Liver (tissue), 9 donors: ENCODE results near the gene MEX3B. TPM values are rescaled to one million over a fixed set of nuclear protein-coding genes. Genes with fewer than 3 reads are reported as not detected.

Experiments used
- DNase-seq: peaks from one replicate; pipeline ENCODE4 v3.0.0-alpha.2; 2017; ENCODE audit warnings: low spot score
- H3K27ac ChIP-seq, 2 donors: one replicate each; pipeline ENCODE4 v1.7.0; 2013; ENCODE audit warnings: inconsistent platforms in 2 of 2, low read length in 2 of 2, control low read depth in 1 of 2, low read depth in 1 of 2, mild to moderate bottlenecking in 1 of 2
- H3K27me3 ChIP-seq, 4 donors: one replicate each; pipeline versions ENCODE4 v1.6.1 to v1.7.0; 2013; ENCODE audit warnings: low read length in 3 of 4, inconsistent platforms in 1 of 4, mild to moderate bottlenecking in 1 of 4, moderate library complexity in 1 of 4; ENCODE audit not compliant: control insufficient read depth in 4 of 4, insufficient read depth in 4 of 4
- H3K36me3 ChIP-seq, 4 donors: one replicate each; pipeline versions ENCODE4 v1.6.1 to v1.7.0; 2013; ENCODE audit warnings: low read length in 3 of 4, mild to moderate bottlenecking in 3 of 4, low read depth in 1 of 4, moderate library complexity in 1 of 4; ENCODE audit not compliant: control insufficient read depth in 4 of 4, insufficient read depth in 3 of 4
- H3K4me1 ChIP-seq, 4 donors: one replicate each; pipeline versions ENCODE4 v1.6.1 to v1.7.0; 2013; ENCODE audit warnings: low read length in 3 of 4, mild to moderate bottlenecking in 3 of 4, moderate library complexity in 1 of 4; ENCODE audit not compliant: control insufficient read depth in 4 of 4, insufficient read depth in 4 of 4
- H3K4me3 ChIP-seq, 3 donors: one replicate each; pipeline versions ENCODE4 v1.6.1 to v1.7.0; 2013; ENCODE audit warnings: low read length in 3 of 3, control low read depth in 1 of 3, low read depth in 1 of 3, mild to moderate bottlenecking in 1 of 3
- H3K9ac ChIP-seq, 2 donors: one replicate each; pipeline ENCODE4 v1.7.0; 2013; ENCODE audit warnings: low read length in 2 of 2, mild to moderate bottlenecking in 2 of 2, moderate library complexity in 2 of 2, control low read depth in 1 of 2, low read depth in 1 of 2
- H3K9me3 ChIP-seq, 4 donors: one replicate each; pipeline versions ENCODE4 v1.6.1 to v1.7.0; 2013; ENCODE audit warnings: low read length in 3 of 4; ENCODE audit not compliant: control insufficient read depth in 4 of 4
- FOXA1 ChIP-seq: IDR thresholded peaks from 2 replicates; pipeline ENCODE4 v1.6.1; 2016; ENCODE audit warnings: antibody characterized with exemption
- GABPA ChIP-seq, 2 donors: IDR thresholded peaks in 1 of 2; conservative IDR thresholded peaks in 1 of 2; 2 replicates each; pipeline ENCODE4 v1.6.1; 2016; ENCODE audit warnings: antibody characterized with exemption in 2 of 2, mild to moderate bottlenecking in 1 of 2, moderate library complexity in 1 of 2
- HNF4G ChIP-seq: IDR thresholded peaks from 2 replicates; pipeline ENCODE4 v1.6.1; 2016; ENCODE audit warnings: antibody characterized with exemption
- JUND ChIP-seq, 2 donors: IDR thresholded peaks; 2 replicates each; pipeline ENCODE4 v1.6.1; 2016; ENCODE audit warnings: antibody characterized with exemption in 2 of 2
- RAD21 ChIP-seq, 2 donors: IDR thresholded peaks; 2 replicates each; pipeline ENCODE4 v1.6.1; 2016; ENCODE audit warnings: antibody characterized with exemption in 2 of 2, mild to moderate bottlenecking in 2 of 2
- RXRA ChIP-seq, 2 donors: IDR thresholded peaks; 2 replicates each; pipeline ENCODE4 v1.6.1; 2017 to 2018; ENCODE audit warnings: antibody characterized with exemption in 2 of 2, mild to moderate bottlenecking in 1 of 2
- SP1 ChIP-seq: IDR thresholded peaks from 2 replicates; pipeline ENCODE4 v1.6.1; 2018; ENCODE audit warnings: antibody characterized with exemption, mild to moderate bottlenecking
- TAF1 ChIP-seq: conservative IDR thresholded peaks from 2 replicates; pipeline ENCODE4 v1.6.1; 2016; ENCODE audit warnings: antibody characterized with exemption, mild to moderate bottlenecking
- YY1 ChIP-seq: IDR thresholded peaks from 2 replicates; pipeline ENCODE4 v1.6.1; 2016; ENCODE audit warnings: antibody characterized with exemption, mild to moderate bottlenecking
- WGBS: extraction: QIAGEN DNeasy Blood & Tissue Kit; methylation state at CpG from one replicate; pipeline ENCODE4 v1.1.7; 2013; 5-methylcytosine and 5-hydroxymethylcytosine counted together
- polyA plus RNA-seq, 2 donors: library from polyadenylated mRNA; stranded (reverse) in 1 of 2; unstranded in 1 of 2; fragments of 200-250 nt in 1 of 2; fragments of >200 nt in 1 of 2; fragmentation: Nextera tagmentation in 1 of 2; extraction: Ambion mirVana in 1 of 2; gene quantifications; one replicate each; pipeline versions ENCODE4 v1.2.1 to v1.2.3, GENCODE V29; 2013 to 2015
- total RNA-seq, 2 donors: library from RNA; depleted of rRNA; stranded (reverse); fragments of >200 nt; gene quantifications; one replicate each; pipeline ENCODE4 v1.2.3, GENCODE V29; 2014
- TF ChIP-seq, protein P1 (sequence below): IDR thresholded peaks from 2 replicates; pipeline ENCODE4 v1.6.1; 2016; ENCODE audit warnings: antibody characterized with exemption
- TF ChIP-seq, protein P2 (sequence below): IDR thresholded peaks from 2 replicates; pipeline ENCODE4 v1.6.1; 2016; ENCODE audit warnings: antibody characterized with exemption
- TF ChIP-seq, protein P3 (sequence below): fragments of 150-350 bp; IDR thresholded peaks from 2 replicates; pipeline ENCODE4 v1.5.1; 2017; ENCODE audit warnings: improper control_type of control experiment, low read depth, low read length; ENCODE audit not compliant: missing input control
- TF ChIP-seq, protein P4 (sequence below): IDR thresholded peaks from 2 replicates; pipeline ENCODE4 v1.6.1; 2016; ENCODE audit warnings: antibody characterized with exemption, mild to moderate bottlenecking
- donor health status: healthy.
- donor health status: healthy.
- donor health status: healthy.
- donor health status: healthy.
- donor health status: healthy.

The MEX3B gene
- total and polyA plus RNA-seq, 4 donors, result 0.33 to 1.4 (median 0.89) TPM; not detected in 1

DNA sequence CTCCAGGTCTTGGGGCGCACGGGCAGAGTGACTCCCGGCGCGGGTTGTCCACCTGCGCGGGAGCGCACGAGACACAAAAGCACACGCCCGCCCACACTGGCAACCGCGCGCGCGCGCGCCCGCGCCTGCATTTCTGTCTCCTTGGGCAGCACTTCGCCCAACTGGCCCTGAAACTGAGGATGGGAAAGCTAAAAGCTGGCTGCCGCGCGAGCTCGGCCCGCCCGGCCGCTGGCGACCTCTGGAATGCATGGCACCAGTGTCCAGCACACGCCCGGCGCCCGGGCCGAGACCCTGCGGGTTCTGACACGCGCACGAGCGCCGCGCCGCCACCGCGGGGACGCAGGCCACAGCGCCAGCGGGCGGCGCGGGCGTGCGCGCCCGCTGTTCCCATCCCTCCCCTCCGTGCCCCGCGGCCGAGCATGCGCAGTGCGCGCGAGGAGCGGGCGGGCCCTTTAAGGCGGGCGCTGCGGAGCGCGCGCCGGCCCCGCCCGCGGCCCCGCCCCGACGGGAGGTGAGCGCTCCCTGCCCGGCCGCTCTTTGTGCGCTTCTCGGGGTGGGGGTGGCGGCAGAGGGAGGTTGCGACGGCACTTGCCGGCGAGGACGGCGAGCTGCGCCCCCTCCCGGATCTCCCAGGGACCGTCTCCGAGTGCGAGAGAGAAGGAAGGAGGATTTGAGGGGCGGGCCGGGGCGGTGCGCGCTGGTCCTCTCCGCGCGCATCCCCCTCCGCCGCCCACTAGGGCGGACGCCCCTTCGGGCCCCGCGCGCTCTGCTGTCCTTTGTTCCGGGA lies 1.0 kb upstream of the MEX3B start:
- peaks cover 0 to 3% (median 1%) of the 10 kb centered on the region in 4 donors for H3K27me3 ChIP-seq
- WGBS, result 1% methylated on average over 111 of the region's 111 CpGs
- no peaks in the 10 kb centered on the region for H3K36me3 ChIP-seq
- H3K27ac ChIP-seq, result peak overlapping the region; percentile 82 to 94
- DNase-seq, result peak; percentile 80
- H3K9ac ChIP-seq, result peak overlapping the region; percentile 47 to 63
- no peaks in the 10 kb centered on the region for H3K9me3 ChIP-seq
- H3K4me1 ChIP-seq, result peaks cover 10 to 32% (median 18%) of the 10 kb centered on the region in 4 donors
- TF ChIP-seq GABPA (IDR thresholded peaks at IDR 0.05 in 1 of 2, conservative IDR thresholded peaks at IDR 0.05 in 1 of 2) (no peak), JUND (IDR thresholded peaks at IDR 0.05) (no peak), YY1 (no peak), RXRA (IDR thresholded peaks at IDR 0.05) (no peak), SP1 (no peak), HNF4G (no peak), TAF1 (no peak), RAD21 (IDR thresholded peaks at IDR 0.05) (peak; percentile 29 to 71), FOXA1 (no peak)
- TF ChIP-seq, protein P1, sequence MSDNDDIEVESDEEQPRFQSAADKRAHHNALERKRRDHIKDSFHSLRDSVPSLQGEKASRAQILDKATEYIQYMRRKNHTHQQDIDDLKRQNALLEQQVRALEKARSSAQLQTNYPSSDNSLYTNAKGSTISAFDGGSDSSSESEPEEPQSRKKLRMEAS, result no peak
- TF ChIP-seq, protein P2, sequence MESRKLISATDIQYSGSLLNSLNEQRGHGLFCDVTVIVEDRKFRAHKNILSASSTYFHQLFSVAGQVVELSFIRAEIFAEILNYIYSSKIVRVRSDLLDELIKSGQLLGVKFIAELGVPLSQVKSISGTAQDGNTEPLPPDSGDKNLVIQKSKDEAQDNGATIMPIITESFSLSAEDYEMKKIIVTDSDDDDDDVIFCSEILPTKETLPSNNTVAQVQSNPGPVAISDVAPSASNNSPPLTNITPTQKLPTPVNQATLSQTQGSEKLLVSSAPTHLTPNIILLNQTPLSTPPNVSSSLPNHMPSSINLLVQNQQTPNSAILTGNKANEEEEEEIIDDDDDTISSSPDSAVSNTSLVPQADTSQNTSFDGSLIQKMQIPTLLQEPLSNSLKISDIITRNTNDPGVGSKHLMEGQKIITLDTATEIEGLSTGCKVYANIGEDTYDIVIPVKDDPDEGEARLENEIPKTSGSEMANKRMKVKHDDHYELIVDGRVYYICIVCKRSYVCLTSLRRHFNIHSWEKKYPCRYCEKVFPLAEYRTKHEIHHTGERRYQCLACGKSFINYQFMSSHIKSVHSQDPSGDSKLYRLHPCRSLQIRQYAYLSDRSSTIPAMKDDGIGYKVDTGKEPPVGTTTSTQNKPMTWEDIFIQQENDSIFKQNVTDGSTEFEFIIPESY, result no peak
- TF ChIP-seq, protein P3, sequence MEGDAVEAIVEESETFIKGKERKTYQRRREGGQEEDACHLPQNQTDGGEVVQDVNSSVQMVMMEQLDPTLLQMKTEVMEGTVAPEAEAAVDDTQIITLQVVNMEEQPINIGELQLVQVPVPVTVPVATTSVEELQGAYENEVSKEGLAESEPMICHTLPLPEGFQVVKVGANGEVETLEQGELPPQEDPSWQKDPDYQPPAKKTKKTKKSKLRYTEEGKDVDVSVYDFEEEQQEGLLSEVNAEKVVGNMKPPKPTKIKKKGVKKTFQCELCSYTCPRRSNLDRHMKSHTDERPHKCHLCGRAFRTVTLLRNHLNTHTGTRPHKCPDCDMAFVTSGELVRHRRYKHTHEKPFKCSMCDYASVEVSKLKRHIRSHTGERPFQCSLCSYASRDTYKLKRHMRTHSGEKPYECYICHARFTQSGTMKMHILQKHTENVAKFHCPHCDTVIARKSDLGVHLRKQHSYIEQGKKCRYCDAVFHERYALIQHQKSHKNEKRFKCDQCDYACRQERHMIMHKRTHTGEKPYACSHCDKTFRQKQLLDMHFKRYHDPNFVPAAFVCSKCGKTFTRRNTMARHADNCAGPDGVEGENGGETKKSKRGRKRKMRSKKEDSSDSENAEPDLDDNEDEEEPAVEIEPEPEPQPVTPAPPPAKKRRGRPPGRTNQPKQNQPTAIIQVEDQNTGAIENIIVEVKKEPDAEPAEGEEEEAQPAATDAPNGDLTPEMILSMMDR, result peak; percentile 44
- peak overlapping the region; percentile 41 to 91 (median 79) for H3K4me3 ChIP-seq

DNA sequence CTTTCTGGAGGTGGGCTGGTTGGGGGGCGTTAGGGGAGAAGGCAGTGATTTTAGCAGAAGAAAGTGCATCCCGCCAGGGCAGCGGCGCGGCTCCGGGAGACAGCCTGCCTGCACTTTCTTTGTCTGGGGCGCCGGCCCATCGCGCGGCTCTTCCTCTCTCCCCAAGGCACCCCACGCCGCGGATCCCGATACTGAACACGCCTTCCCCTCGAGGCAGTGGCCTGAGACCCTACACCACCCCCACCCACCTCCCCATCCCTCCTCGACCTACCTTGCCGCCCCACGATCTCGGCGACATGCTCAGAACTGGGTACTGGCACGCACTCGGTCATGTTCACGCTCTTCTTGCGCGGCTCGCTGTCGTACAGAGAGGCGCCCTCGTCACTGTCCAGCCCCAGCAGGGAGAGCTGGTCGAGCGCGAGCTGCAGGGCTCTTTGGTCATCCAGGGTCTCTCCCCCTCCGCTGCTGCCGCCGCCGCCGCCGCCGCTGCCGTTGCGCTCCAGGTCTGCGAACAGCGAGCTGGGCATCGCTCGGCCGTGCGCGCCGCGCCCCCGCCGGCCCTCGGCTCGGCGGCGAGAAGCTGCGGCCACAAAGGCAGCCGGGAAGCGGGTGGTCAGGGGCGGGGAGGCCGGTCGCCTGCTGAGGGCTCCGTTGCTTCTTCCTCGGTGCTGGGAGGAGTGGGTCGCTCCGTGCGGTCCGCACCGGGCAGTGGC lies 483 bp downstream of the MEX3B start:
- Histone ChIP-seq H3K4me3 (peak overlapping the region; percentile 18 to 91 (median 60)), H3K27ac (peak overlapping the region; percentile 63 to 67), H3K27me3 (peaks cover 0 to 3% (median 1%) of the 10 kb centered on the region in 4 donors), H3K9me3 (no peaks in the 10 kb centered on the region), H3K36me3 (no peaks in the 10 kb centered on the region), H3K4me1 (peaks cover 10 to 32% (median 21%) of the 10 kb centered on the region in 4 donors), H3K9ac (no peak overlapping the region)
- TF ChIP-seq, protein P4, sequence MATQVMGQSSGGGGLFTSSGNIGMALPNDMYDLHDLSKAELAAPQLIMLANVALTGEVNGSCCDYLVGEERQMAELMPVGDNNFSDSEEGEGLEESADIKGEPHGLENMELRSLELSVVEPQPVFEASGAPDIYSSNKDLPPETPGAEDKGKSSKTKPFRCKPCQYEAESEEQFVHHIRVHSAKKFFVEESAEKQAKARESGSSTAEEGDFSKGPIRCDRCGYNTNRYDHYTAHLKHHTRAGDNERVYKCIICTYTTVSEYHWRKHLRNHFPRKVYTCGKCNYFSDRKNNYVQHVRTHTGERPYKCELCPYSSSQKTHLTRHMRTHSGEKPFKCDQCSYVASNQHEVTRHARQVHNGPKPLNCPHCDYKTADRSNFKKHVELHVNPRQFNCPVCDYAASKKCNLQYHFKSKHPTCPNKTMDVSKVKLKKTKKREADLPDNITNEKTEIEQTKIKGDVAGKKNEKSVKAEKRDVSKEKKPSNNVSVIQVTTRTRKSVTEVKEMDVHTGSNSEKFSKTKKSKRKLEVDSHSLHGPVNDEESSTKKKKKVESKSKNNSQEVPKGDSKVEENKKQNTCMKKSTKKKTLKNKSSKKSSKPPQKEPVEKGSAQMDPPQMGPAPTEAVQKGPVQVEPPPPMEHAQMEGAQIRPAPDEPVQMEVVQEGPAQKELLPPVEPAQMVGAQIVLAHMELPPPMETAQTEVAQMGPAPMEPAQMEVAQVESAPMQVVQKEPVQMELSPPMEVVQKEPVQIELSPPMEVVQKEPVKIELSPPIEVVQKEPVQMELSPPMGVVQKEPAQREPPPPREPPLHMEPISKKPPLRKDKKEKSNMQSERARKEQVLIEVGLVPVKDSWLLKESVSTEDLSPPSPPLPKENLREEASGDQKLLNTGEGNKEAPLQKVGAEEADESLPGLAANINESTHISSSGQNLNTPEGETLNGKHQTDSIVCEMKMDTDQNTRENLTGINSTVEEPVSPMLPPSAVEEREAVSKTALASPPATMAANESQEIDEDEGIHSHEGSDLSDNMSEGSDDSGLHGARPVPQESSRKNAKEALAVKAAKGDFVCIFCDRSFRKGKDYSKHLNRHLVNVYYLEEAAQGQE, result no peak
- TF ChIP-seq, protein P2, result no peak
- TF ChIP-seq TAF1, result no peak
- 1% methylated on average over 71 of the region's 71 CpGs for WGBS
- DNase-seq, result no peak
